ENCODE results near the gene TMEM209.
"Not testable (repeated sequence)": the region's sequence is repeated elsewhere in the genome, so short reads cannot be mapped to it uniquely, and the experiment has no call there.

The TMEM209 gene

GRCh38 chr7:130191791-130192190, 13.4 kb downstream of the TMEM209 start:
- Histone ChIP-seq H3K9me2 (ENCODE audit: low read depth, low read length) (no peaks in the 10 kb centered on the region), H4K20me1 (ENCODE audit: insufficient read depth, low read length) (no peaks in the 10 kb centered on the region), H3K36me3 (ENCODE audit: insufficient read depth, low read length) (peaks cover 87% of the 10 kb centered on the region), H3K27ac (ENCODE audit: low read depth, low read length, poor library complexity, severe bottlenecking) (no peak overlapping the region), H3K27me3 (ENCODE audit: insufficient read depth, low read length) (no peaks in the 10 kb centered on the region), H3K79me2 (ENCODE audit: insufficient read depth, low read length) (no peaks in the 10 kb centered on the region), H3K4me2 (ENCODE audit: low read length) (no peak overlapping the region), H2AFZ (ENCODE audit: low read length) (no peak overlapping the region), H3K9me3 (ENCODE audit: low read length) (no peaks in the 10 kb centered on the region), H3F3A (ENCODE audit: insufficient read depth, low read length) (no peaks in the 10 kb centered on the region), H3K4me3 (ENCODE audit: low read depth, low read length, poor library complexity, severe bottlenecking) (no peak overlapping the region), H3K4me1 (ENCODE audit: insufficient read depth, low read length, severe bottlenecking) (no peaks in the 10 kb centered on the region), H3K9ac (ENCODE audit: low read length) (no peak overlapping the region)
- TF ChIP-seq CTCF (IDR thresholded peaks at IDR 0.05; ENCODE audit: low read length) (no peak), EZH2 (IDR thresholded peaks at IDR 0.05; ENCODE audit: borderline replicate concordance, low read length) (no peak)

GRCh38 chr7:130189343-130189742, 15.9 kb downstream of the TMEM209 start:
- Histone ChIP-seq H3K9ac (ENCODE audit: low read length) (no peak overlapping the region), H3K27ac (ENCODE audit: low read depth, low read length, poor library complexity, severe bottlenecking) (no peak overlapping the region), H3F3A (ENCODE audit: insufficient read depth, low read length) (no peaks in the 10 kb centered on the region), H3K4me2 (ENCODE audit: low read length) (no peak overlapping the region), H3K4me1 (ENCODE audit: insufficient read depth, low read length, severe bottlenecking) (no peaks in the 10 kb centered on the region), H3K9me2 (ENCODE audit: low read depth, low read length) (no peaks in the 10 kb centered on the region), H3K4me3 (ENCODE audit: low read depth, low read length, poor library complexity, severe bottlenecking) (no peak overlapping the region), H4K20me1 (ENCODE audit: insufficient read depth, low read length) (no peaks in the 10 kb centered on the region), H3K27me3 (ENCODE audit: insufficient read depth, low read length) (no peaks in the 10 kb centered on the region), H3K36me3 (ENCODE audit: insufficient read depth, low read length) (peaks cover 86% of the 10 kb centered on the region), H2AFZ (ENCODE audit: low read length) (no peak overlapping the region), H3K79me2 (ENCODE audit: insufficient read depth, low read length) (no peaks in the 10 kb centered on the region), H3K9me3 (ENCODE audit: low read length) (no peaks in the 10 kb centered on the region)
- TF ChIP-seq EZH2 (IDR thresholded peaks at IDR 0.05; ENCODE audit: borderline replicate concordance, low read length) (no peak), CTCF (IDR thresholded peaks at IDR 0.05; ENCODE audit: low read length) (no peak)

DNA sequence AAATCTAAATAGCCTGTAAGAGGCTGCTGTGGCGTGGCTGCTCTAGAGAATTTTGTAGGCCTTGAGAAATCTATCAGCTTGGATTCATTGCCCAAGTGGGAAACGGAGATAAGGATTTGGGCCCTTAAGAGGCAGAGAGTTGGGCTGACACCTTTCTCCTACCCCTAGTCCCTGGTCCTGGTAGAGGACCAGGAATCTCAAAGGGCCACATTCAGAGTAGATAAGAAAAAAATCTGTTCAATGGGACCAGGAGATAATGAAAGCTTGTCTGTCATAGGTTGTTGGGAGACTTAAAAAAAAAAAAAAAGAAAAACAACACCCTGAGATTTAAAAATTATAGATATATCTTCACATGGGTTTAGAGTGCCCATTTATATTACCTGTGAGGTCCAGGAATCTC, 17.8 kb downstream of the TMEM209 start:
- no peaks in the 10 kb centered on the region for H4K20me1 ChIP-seq (ENCODE audit: insufficient read depth, low read length)
- no peak overlapping the region for H3K9ac ChIP-seq (ENCODE audit: low read length)
- H3K4me3 ChIP-seq (ENCODE audit: low read depth, low read length, poor library complexity, severe bottlenecking): no peak overlapping the region
- H2AFZ ChIP-seq (ENCODE audit: low read length): no peak overlapping the region
- no peak overlapping the region for H3K4me2 ChIP-seq (ENCODE audit: low read length)
- no peaks in the 10 kb centered on the region for H3K4me1 ChIP-seq (ENCODE audit: insufficient read depth, low read length, severe bottlenecking)
- no peaks in the 10 kb centered on the region for H3F3A ChIP-seq (ENCODE audit: insufficient read depth, low read length)
- H3K27ac ChIP-seq (ENCODE audit: low read depth, low read length, poor library complexity, severe bottlenecking): no peak overlapping the region
- TF ChIP-seq EZH2 (IDR thresholded peaks at IDR 0.05; ENCODE audit: borderline replicate concordance, low read length) (no peak), CTCF (IDR thresholded peaks at IDR 0.05; ENCODE audit: low read length) (no peak)
- no peaks in the 10 kb centered on the region for H3K9me2 ChIP-seq (ENCODE audit: low read depth, low read length)
- H3K36me3 ChIP-seq (ENCODE audit: insufficient read depth, low read length): peaks cover 88% of the 10 kb centered on the region
- no peaks in the 10 kb centered on the region for H3K79me2 ChIP-seq (ENCODE audit: insufficient read depth, low read length)
- H3K27me3 ChIP-seq (ENCODE audit: insufficient read depth, low read length): no peaks in the 10 kb centered on the region
- H3K9me3 ChIP-seq (ENCODE audit: low read length): no peaks in the 10 kb centered on the region

DNA sequence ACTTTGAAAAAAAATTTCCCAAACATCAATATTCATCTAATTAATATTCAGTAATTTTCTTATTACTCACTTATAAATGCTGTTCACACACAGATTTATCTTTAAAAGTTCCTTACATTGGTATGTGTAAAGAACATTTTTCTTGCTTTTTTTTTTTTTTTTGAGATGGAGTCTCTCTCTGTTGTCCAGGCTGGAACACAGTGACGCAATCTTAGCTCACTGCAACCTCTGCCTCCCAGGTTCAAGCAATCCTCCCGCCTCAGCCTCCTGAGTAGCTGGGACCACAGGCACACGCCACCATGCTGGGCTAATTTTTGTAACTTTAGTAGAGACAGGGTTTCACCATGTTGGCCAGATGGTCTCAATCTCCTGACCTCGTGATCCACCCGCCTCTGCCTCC, 20.9 kb downstream of the TMEM209 start:
- not testable (repeated sequence) for H3K4me3 ChIP-seq (ENCODE audit: low read depth, low read length, poor library complexity, severe bottlenecking); H3K4me2 ChIP-seq (ENCODE audit: low read length); H3K27ac ChIP-seq (ENCODE audit: low read depth, low read length, poor library complexity, severe bottlenecking); H4K20me1 ChIP-seq (ENCODE audit: insufficient read depth, low read length); H3K9ac ChIP-seq (ENCODE audit: low read length); H2AFZ ChIP-seq (ENCODE audit: low read length); H3K4me1 ChIP-seq (ENCODE audit: insufficient read depth, low read length, severe bottlenecking); H3K79me2 ChIP-seq (ENCODE audit: insufficient read depth, low read length); H3K27me3 ChIP-seq (ENCODE audit: insufficient read depth, low read length); H3K9me2 ChIP-seq (ENCODE audit: low read depth, low read length); H3F3A ChIP-seq (ENCODE audit: insufficient read depth, low read length); H3K9me3 ChIP-seq (ENCODE audit: low read length)
- peaks cover 85% of the 10 kb centered on the region for H3K36me3 ChIP-seq (ENCODE audit: insufficient read depth, low read length)
